ENCODE results near the gene RAB11FIP4. TPM values are rescaled to one million over a fixed set of nuclear protein-coding genes. Genes with fewer than 3 reads are reported as not detected.

Gene RAB11FIP4
- total RNA-seq, 1 experiment from 2014 or later: 2.5 TPM

GRCh38 chr17:31425282-31426040, 34.0 kb downstream of the RAB11FIP4 start:
- DNase-seq (ENCODE audit: low read depth in 1 of 2, low spot score in 2 of 2): no peak
- Histone ChIP-seq H3K9me3 (replicated peaks) (no peaks in the 10 kb centered on the region), H3K4me1 (replicated peaks) (no peaks in the 10 kb centered on the region), H3K4me3 (no peak overlapping the region), H3K27ac (no peak overlapping the region), H3K27me3 (replicated peaks) (no peaks in the 10 kb centered on the region), H3K36me3 (no peaks in the 10 kb centered on the region)

GRCh38 chr17:31427684-31428083, 36.2 kb downstream of the RAB11FIP4 start:
- H3K27me3 ChIP-seq (replicated peaks): no peaks in the 10 kb centered on the region

GRCh38 chr17:31428111-31428510, 36.6 kb downstream of the RAB11FIP4 start:
- Histone ChIP-seq H3K4me3 (no peak overlapping the region), H3K36me3 (no peaks in the 10 kb centered on the region), H3K27ac (no peak overlapping the region), H3K4me1 (replicated peaks) (no peaks in the 10 kb centered on the region), H3K9me3 (replicated peaks) (no peaks in the 10 kb centered on the region), H3K27me3 (replicated peaks) (no peaks in the 10 kb centered on the region)
- DNase-seq (ENCODE audit: low read depth in 1 of 2, low spot score in 2 of 2): no peak

More at GRCh38 chr17:31427684-31428083, 36.2 kb downstream of the RAB11FIP4 start:
- H3K36me3 ChIP-seq: no peaks in the 10 kb centered on the region
- no peak overlapping the region for H3K27ac ChIP-seq
- no peaks in the 10 kb centered on the region for H3K4me1 ChIP-seq (replicated peaks)
- DNase-seq (ENCODE audit: low read depth in 1 of 2, low spot score in 2 of 2): no peak
- no peaks in the 10 kb centered on the region for H3K9me3 ChIP-seq (replicated peaks)
- no peak overlapping the region for H3K4me3 ChIP-seq

GRCh38 chr17:31428512-31428911, 37.0 kb downstream of the RAB11FIP4 start:
- Histone ChIP-seq H3K27ac (no peak overlapping the region), H3K9me3 (replicated peaks) (no peaks in the 10 kb centered on the region), H3K36me3 (no peaks in the 10 kb centered on the region), H3K4me3 (no peak overlapping the region), H3K27me3 (replicated peaks) (no peaks in the 10 kb centered on the region), H3K4me1 (replicated peaks) (no peaks in the 10 kb centered on the region)
- DNase-seq (ENCODE audit: low read depth in 1 of 2, low spot score in 2 of 2): no peak

GRCh38 chr17:31431098-31431851, 39.8 kb downstream of the RAB11FIP4 start:
- Histone ChIP-seq H3K27me3 (replicated peaks) (no peaks in the 10 kb centered on the region), H3K36me3 (no peaks in the 10 kb centered on the region), H3K4me1 (replicated peaks) (no peaks in the 10 kb centered on the region), H3K9me3 (replicated peaks) (no peaks in the 10 kb centered on the region), H3K27ac (no peak overlapping the region), H3K4me3 (no peak overlapping the region)
- no peak for DNase-seq (ENCODE audit: low read depth in 1 of 2, low spot score in 2 of 2)

GRCh38 chr17:31431852-31432658, 40.6 kb downstream of the RAB11FIP4 start:
- Histone ChIP-seq H3K27ac (no peak overlapping the region), H3K36me3 (no peaks in the 10 kb centered on the region), H3K9me3 (replicated peaks) (no peaks in the 10 kb centered on the region), H3K4me3 (no peak overlapping the region), H3K27me3 (replicated peaks) (no peaks in the 10 kb centered on the region), H3K4me1 (replicated peaks) (no peaks in the 10 kb centered on the region)
- DNase-seq (ENCODE audit: low read depth in 1 of 2, low spot score in 2 of 2): no peak

GRCh38 chr17:31433091-31433790, 41.8 kb downstream of the RAB11FIP4 start:
- Histone ChIP-seq H3K27ac (no peak overlapping the region), H3K4me3 (no peak overlapping the region)

GRCh38 chr17:31433811-31434726, 42.6 kb downstream of the RAB11FIP4 start:
- Histone ChIP-seq H3K9me3 (replicated peaks) (no peaks in the 10 kb centered on the region), H3K4me3 (no peak overlapping the region), H3K27ac (no peak overlapping the region), H3K27me3 (replicated peaks) (no peaks in the 10 kb centered on the region), H3K36me3 (no peaks in the 10 kb centered on the region), H3K4me1 (replicated peaks) (no peaks in the 10 kb centered on the region)
- no peak for DNase-seq (ENCODE audit: low read depth in 1 of 2, low spot score in 2 of 2)

More at GRCh38 chr17:31433091-31433790, 41.8 kb downstream of the RAB11FIP4 start:
- Histone ChIP-seq H3K4me1 (replicated peaks) (no peaks in the 10 kb centered on the region), H3K27me3 (replicated peaks) (no peaks in the 10 kb centered on the region), H3K36me3 (no peaks in the 10 kb centered on the region), H3K9me3 (replicated peaks) (no peaks in the 10 kb centered on the region)
- DNase-seq (ENCODE audit: low read depth in 1 of 2, low spot score in 2 of 2): no peak

GRCh38 chr17:31434727-31435050, 43.2 kb downstream of the RAB11FIP4 start:
- DNase-seq (ENCODE audit: low read depth in 1 of 2, low spot score in 2 of 2): no peak
- H3K36me3 ChIP-seq: no peaks in the 10 kb centered on the region
- H3K4me3 ChIP-seq: no peak overlapping the region
- H3K9me3 ChIP-seq (replicated peaks): no peaks in the 10 kb centered on the region
- no peak overlapping the region for H3K27ac ChIP-seq
- no peaks in the 10 kb centered on the region for H3K27me3 ChIP-seq (replicated peaks)
- no peaks in the 10 kb centered on the region for H3K4me1 ChIP-seq (replicated peaks)

GRCh38 chr17:31435581-31435980, 44.1 kb downstream of the RAB11FIP4 start:
- H3K27ac ChIP-seq: no peak overlapping the region
- H3K27me3 ChIP-seq (replicated peaks): no peaks in the 10 kb centered on the region
- H3K36me3 ChIP-seq: no peaks in the 10 kb centered on the region
- no peaks in the 10 kb centered on the region for H3K9me3 ChIP-seq (replicated peaks)
- no peaks in the 10 kb centered on the region for H3K4me1 ChIP-seq (replicated peaks)
- no peak for DNase-seq (ENCODE audit: low read depth in 1 of 2, low spot score in 2 of 2)
- no peak overlapping the region for H3K4me3 ChIP-seq

- H3K4me1 ChIP-seq (replicated peaks): no peaks in the 10 kb centered on the region
- no peaks in the 10 kb centered on the region for H3K27me3 ChIP-seq (replicated peaks)
- no peak overlapping the region for H3K4me3 ChIP-seq
- H3K27ac ChIP-seq: no peak overlapping the region
- H3K36me3 ChIP-seq: no peaks in the 10 kb centered on the region
- no peak for DNase-seq (ENCODE audit: low read depth in 1 of 2, low spot score in 2 of 2)
- H3K9me3 ChIP-seq (replicated peaks): no peaks in the 10 kb centered on the region
These were observed 46.4 kb downstream of the RAB11FIP4 start for GRCh38 chr17:31437720-31438400.

- DNase-seq (ENCODE audit: low read depth in 1 of 2, low spot score in 2 of 2): no peak
- no peaks in the 10 kb centered on the region for H3K27me3 ChIP-seq (replicated peaks)
- no peaks in the 10 kb centered on the region for H3K36me3 ChIP-seq
- no peak overlapping the region for H3K27ac ChIP-seq
- no peak overlapping the region for H3K4me3 ChIP-seq
- no peaks in the 10 kb centered on the region for H3K9me3 ChIP-seq (replicated peaks)
- H3K4me1 ChIP-seq (replicated peaks): no peaks in the 10 kb centered on the region
These were observed 48.2 kb downstream of the RAB11FIP4 start for GRCh38 chr17:31439716-31440115.

All from SJSA1 (cell line).